Measurements from ENCODE around the gene COLEC12.

COLEC12 gene

GRCh38 chr18:506801-507200, 6.3 kb upstream of the COLEC12 start:
- H3K4me3 ChIP-seq (ENCODE audit: low read length): no peak overlapping the region
- TF ChIP-seq, protein P1, sequence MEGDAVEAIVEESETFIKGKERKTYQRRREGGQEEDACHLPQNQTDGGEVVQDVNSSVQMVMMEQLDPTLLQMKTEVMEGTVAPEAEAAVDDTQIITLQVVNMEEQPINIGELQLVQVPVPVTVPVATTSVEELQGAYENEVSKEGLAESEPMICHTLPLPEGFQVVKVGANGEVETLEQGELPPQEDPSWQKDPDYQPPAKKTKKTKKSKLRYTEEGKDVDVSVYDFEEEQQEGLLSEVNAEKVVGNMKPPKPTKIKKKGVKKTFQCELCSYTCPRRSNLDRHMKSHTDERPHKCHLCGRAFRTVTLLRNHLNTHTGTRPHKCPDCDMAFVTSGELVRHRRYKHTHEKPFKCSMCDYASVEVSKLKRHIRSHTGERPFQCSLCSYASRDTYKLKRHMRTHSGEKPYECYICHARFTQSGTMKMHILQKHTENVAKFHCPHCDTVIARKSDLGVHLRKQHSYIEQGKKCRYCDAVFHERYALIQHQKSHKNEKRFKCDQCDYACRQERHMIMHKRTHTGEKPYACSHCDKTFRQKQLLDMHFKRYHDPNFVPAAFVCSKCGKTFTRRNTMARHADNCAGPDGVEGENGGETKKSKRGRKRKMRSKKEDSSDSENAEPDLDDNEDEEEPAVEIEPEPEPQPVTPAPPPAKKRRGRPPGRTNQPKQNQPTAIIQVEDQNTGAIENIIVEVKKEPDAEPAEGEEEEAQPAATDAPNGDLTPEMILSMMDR (conservative IDR thresholded peaks at IDR 0.05; ENCODE audit: low read depth, low read length): no peak
- no peak for DNase-seq (ENCODE audit: low read depth)

DNA sequence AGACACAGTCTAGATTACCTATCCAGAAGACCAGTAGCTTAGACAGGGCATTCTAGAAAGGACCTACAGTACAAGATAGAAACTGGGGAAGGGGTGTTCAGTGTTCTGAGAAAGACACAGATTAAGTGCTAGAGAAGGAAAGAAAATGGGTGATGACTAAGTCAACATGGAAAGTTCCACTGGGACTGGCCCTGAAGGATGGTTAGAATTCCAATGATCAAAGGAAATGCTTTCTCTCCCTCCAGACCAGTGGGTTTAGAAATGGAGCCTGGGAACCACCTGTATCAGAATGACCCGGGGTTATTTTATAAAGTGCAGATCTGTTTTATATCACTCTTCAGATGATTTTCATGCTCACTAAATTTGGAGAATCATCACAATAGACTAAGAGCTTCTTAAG, 5.8 kb upstream of the COLEC12 start:
- no peak for DNase-seq (ENCODE audit: low read depth)
- no peak overlapping the region for H3K4me3 ChIP-seq (ENCODE audit: low read length)
- TF ChIP-seq, protein P1 (conservative IDR thresholded peaks at IDR 0.05; ENCODE audit: low read depth, low read length): no peak

DNA sequence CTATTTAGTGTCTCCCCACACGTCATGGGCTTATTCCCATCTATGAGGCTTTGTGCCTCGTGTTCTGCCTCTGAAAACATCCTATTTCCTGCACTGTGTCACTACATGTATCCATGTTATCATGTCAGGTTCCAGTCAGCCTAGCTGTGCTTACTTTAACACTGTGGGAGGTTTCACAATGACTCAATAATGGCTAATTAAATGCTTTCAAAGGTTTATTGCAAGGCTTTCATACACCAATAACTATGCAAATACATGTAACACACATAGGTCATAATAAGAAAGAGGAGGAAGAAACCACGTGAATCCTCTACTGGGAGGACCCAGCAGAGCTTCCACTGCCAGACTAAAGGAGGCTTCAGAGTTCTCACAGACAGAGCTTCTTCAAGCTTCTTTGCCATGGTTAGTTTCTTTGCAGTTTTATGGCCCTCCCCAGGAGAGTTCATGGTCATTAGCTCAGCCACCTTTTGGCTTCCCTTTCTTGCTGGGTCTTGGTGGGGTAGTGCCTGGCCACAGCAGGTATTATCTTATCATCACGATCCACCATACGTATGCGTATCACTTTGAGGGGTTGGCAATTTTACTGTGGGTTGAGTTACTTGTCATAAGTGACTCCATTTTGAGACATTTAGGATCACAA, 5.1 kb upstream of the COLEC12 start:
- H3K4me3 ChIP-seq (ENCODE audit: low read length): no peak overlapping the region
- DNase-seq (ENCODE audit: low read depth): no peak
- TF ChIP-seq, protein P1 (conservative IDR thresholded peaks at IDR 0.05; ENCODE audit: low read depth, low read length): no peak

GRCh38 chr18:501406-501714, 859 bp upstream of the COLEC12 start:
- no peak for DNase-seq (ENCODE audit: low read depth)
- TF ChIP-seq, protein P1 (conservative IDR thresholded peaks at IDR 0.05; ENCODE audit: low read depth, low read length): no peak
- H3K4me3 ChIP-seq (ENCODE audit: low read length): no peak overlapping the region

GRCh38 chr18:499776-500631, 497 bp downstream of the COLEC12 start:
- DNase-seq (ENCODE audit: low read depth): no peak
- peak overlapping the region; percentile 52 for H3K4me3 ChIP-seq (ENCODE audit: low read length)

GRCh38 chr18:498931-499775, 1.3 kb downstream of the COLEC12 start:
- peak overlapping the region; percentile 52 for H3K4me3 ChIP-seq (ENCODE audit: low read length)
- TF ChIP-seq, protein P1 (conservative IDR thresholded peaks at IDR 0.05; ENCODE audit: low read depth, low read length): no peak
- DNase-seq (ENCODE audit: low read depth): no peak

More at GRCh38 chr18:499776-500631, 497 bp downstream of the COLEC12 start:
- TF ChIP-seq, protein P1 (conservative IDR thresholded peaks at IDR 0.05; ENCODE audit: low read depth, low read length): no peak

Measured in retinal pigment epithelial cell (primary cell).